HG03097 (cell line): ENCODE results near the gene IQSEC1.
A peak's percentile ranks its signal among the peaks of the same experiment; 100 is the strongest.

ENCODE experiments used
- ATAC-seq: cut with Tn5 transposase; IDR thresholded peaks from one replicate; pipeline ENCODE4 v1.9.1; 2021; ENCODE audit not compliant: unreplicated experiment, low FRiP score

Gene IQSEC1

GRCh38 chr3:13087320-13087990, 14.2 kb upstream of the IQSEC1 start:
- ATAC-seq: peak; percentile 20

- no peak for ATAC-seq
These were observed 13.3 kb upstream of the IQSEC1 start for GRCh38 chr3:13086531-13086981.

GRCh38 chr3:13085846-13086179, 12.6 kb upstream of the IQSEC1 start:
- ATAC-seq: no peak

- ATAC-seq: no peak
These were observed 12.0 kb upstream of the IQSEC1 start for GRCh38 chr3:13085081-13085845.

GRCh38 chr3:13083898-13084297, 10.7 kb upstream of the IQSEC1 start:
- ATAC-seq: no peak

GRCh38 chr3:13083254-13083653, 10.0 kb upstream of the IQSEC1 start:
- no peak for ATAC-seq

GRCh38 chr3:13082677-13083076, 9.4 kb upstream of the IQSEC1 start:
- no peak for ATAC-seq

- ATAC-seq: no peak
These were observed 8.6 kb upstream of the IQSEC1 start for GRCh38 chr3:13081603-13082360.

GRCh38 chr3:13080591-13080990, 7.4 kb upstream of the IQSEC1 start:
- no peak for ATAC-seq

- no peak for ATAC-seq
These were observed 6.8 kb upstream of the IQSEC1 start for GRCh38 chr3:13080026-13080425.

GRCh38 chr3:13079510-13079909, 6.3 kb upstream of the IQSEC1 start:
- no peak for ATAC-seq

- no peak for ATAC-seq
These were observed 5.8 kb upstream of the IQSEC1 start for GRCh38 chr3:13079051-13079450.

- ATAC-seq: no peak
These were observed 5.1 kb upstream of the IQSEC1 start for GRCh38 chr3:13078163-13078905.

GRCh38 chr3:13077431-13078162, 4.4 kb upstream of the IQSEC1 start:
- no peak for ATAC-seq

GRCh38 chr3:13075986-13076654, 2.9 kb upstream of the IQSEC1 start:
- ATAC-seq: no peak

GRCh38 chr3:13075318-13075717, 2.1 kb upstream of the IQSEC1 start:
- no peak for ATAC-seq

GRCh38 chr3:13074006-13074375, 762 bp upstream of the IQSEC1 start:
- ATAC-seq: no peak

GRCh38 chr3:13072600-13073325, 466 bp downstream of the IQSEC1 start:
- ATAC-seq: no peak

GRCh38 chr3:13072239-13072599, 1.0 kb downstream of the IQSEC1 start:
- no peak for ATAC-seq
